Measurements from ENCODE around the gene CXCL10. TPM values are rescaled to one million over a fixed set of nuclear protein-coding genes. Genes with fewer than 3 reads are reported as not detected.
"Not testable (repeated sequence)": the region's sequence is repeated elsewhere in the genome, so short reads cannot be mapped to it uniquely, and the experiment has no call there.

Gene CXCL10
- total RNA-seq, 1 experiment from 2014 or later = not detected

GRCh38 chr4:76028350-76028765 lies 5.1 kb upstream of the CXCL10 start:
- DNase-seq (ENCODE audit: low spot score) = no peak

- no peak for DNase-seq (ENCODE audit: low spot score)
These were observed 768 bp upstream of the CXCL10 start for GRCh38 chr4:76024065-76024464.

DNA sequence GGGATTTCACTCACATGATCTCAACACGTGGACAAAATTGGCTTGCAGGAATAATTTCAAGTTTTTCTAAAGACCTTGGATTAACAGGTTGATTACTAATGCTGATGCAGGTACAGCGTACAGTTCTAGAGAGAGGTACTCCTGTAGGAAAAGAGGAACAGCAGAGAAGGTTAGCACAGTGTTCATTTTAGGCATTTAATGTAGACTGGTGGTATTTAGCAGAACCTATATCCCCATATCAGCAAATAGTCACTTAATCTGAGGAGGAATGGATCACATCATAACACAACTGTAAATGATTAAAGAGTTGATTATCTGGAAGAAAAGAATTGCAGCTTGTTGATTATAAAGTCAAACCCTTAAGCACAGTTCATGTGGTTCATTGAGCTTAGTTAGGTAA lies 620 bp downstream of the CXCL10 start:
- DNase-seq (ENCODE audit: low spot score) = no peak

- no peak for DNase-seq (ENCODE audit: low spot score)
These were observed 1.3 kb downstream of the CXCL10 start for GRCh38 chr4:76022031-76022430.

GRCh38 chr4:76017056-76017686 lies 6.1 kb downstream of the CXCL10 start:
- DNase-seq (ENCODE audit: low spot score) = no peak

DNA sequence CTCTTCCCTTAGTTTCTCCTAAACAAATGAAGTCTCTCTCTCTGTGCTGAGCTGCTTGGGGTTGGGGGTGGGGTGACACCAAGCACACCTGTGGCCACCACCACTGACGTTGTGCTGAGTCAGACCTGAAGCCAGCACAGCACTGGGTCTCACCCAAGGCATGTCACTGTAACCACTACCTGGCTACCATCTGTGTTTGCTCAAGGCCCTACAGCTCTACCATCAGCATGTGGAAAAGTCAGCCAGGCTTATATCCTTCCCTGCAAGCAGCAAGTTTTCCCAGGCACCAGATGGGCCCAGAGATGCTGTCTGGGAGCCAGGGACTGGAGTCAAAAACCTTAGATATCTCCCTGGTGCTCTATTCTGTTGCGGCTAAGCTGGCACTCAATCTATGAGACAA lies 6.9 kb downstream of the CXCL10 start:
- no peak for DNase-seq (ENCODE audit: low spot score)

DNA sequence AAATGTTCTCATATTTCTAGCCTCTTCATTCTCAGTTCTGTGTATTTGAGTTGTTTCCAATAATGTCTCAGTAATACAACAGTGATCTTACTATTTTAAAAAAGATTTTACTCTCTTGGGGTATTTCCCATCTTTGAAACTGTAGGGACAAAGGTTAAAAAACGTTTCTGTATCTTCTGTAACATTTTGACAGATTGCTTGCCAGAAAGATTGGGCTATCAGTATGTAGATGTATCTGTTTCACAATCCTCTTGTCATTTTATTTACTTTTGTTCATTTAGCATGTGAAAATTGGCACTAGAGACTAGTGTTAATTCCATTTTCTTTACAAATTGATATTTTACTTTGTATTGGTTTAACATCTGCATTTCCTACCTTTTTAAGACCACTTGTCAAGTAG lies 9.8 kb downstream of the CXCL10 start:
- DNase-seq (ENCODE audit: low spot score) = no peak

DNA sequence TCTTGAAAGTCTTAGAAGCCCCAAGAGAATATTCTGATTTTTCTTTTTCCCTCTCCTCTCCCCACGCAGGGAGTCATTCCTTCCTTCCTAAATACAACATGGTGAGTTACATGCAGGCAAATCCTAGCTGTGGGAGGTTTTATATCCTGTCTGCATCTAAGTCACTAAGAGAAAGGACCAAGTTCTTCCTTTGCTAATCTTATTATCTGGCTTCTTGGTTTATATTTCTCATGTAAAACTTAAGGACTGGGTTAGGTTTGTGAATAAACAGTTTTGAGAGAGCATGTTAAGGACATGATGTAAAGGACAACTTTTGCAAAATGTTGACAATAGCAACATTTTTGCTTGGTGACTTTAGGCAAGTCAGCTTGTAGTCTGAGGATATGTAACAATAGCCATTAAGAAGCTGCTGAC lies 10.9 kb downstream of the CXCL10 start:
- no peak for DNase-seq (ENCODE audit: low spot score)

DNA sequence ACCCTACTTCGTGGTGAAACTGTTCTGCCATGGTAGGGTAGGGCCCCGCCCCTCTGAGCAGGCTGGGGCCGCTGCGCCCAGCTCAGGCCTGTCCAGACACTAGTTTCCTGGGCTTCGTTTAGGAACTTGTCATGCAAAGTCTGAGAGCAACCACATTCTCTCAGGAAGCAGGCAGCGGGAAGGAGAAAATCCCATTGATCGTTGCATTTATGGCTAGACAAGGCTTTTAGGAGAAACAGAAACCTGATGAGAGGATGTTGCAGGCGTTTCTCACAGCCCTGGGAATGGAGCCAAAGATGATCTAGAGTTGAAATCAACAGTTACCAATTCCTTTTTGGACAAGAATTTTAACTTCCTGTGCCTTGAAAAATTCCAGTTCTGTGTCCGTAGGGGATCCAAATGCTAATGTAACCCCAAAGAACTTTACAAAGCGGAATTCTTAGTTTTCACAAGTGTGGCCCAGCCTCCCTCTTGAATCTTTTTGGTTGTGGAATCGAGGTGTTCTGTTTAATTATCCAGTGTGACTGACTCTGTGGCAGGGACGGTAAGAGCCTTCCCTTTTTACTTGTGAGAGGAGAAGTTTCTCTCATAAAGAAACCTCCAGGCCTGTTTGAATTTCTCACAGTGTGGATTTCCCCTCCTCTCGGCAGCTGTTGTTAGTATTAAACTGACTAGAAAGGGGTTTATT lies 11.5 kb downstream of the CXCL10 start:
- no peak for DNase-seq (ENCODE audit: low spot score)

DNA sequence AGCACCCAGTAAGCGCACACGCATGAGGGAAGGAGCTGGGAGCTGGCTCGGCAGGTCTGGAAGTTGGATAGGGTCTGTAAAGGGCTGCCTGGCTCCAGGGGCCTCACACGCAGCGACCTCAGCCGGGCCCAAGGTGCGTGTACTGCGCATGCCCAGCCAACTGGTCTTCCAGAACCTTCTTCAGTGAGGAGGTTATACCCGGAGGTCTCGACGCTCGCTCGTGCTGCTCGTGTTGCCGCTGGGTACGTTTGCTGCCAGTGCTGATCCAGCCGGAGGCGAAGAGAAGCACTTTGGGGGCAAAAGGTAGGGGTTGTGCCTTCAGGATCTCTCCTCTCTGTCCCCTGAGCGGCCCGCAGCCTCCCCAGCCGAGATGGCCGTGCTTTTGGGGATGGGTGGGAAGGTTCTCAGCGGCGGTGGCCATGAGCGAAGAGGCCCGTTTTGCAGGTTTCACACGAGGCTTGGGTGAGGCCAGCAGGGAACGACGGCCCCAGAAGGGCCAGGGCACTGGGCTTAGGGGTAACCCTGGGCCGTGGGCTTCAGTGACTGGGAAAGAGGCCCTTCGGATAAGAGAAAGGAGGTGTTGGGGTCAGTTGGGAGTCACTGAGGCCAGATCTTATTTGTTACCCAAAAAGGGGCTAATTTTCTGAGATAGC lies 12.2 kb downstream of the CXCL10 start:
- no peak for DNase-seq (ENCODE audit: low spot score)

DNA sequence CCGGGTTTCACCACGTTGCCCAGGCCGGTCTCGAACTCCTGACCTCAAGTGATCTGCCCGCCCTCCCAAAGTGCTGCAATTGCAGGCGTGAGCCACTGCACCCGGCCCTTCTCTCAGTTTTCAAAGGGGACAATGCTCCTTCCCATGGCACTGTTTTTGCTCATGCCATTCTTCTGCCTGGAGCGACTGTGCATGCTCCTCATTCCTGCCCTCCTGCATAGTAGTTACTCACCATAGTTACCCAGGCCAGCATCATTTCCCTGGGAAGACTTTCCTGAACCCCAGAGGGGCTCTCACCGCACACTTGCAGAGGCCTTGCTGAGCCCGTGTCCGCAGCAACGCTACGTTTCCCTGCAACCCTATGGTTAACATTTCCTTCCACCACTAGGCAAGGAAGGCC lies 12.7 kb downstream of the CXCL10 start:
- DNase-seq (ENCODE audit: low spot score) = no peak

- DNase-seq (ENCODE audit: low spot score) = no peak
These were observed 14.0 kb downstream of the CXCL10 start for GRCh38 chr4:76009311-76009710.

DNA sequence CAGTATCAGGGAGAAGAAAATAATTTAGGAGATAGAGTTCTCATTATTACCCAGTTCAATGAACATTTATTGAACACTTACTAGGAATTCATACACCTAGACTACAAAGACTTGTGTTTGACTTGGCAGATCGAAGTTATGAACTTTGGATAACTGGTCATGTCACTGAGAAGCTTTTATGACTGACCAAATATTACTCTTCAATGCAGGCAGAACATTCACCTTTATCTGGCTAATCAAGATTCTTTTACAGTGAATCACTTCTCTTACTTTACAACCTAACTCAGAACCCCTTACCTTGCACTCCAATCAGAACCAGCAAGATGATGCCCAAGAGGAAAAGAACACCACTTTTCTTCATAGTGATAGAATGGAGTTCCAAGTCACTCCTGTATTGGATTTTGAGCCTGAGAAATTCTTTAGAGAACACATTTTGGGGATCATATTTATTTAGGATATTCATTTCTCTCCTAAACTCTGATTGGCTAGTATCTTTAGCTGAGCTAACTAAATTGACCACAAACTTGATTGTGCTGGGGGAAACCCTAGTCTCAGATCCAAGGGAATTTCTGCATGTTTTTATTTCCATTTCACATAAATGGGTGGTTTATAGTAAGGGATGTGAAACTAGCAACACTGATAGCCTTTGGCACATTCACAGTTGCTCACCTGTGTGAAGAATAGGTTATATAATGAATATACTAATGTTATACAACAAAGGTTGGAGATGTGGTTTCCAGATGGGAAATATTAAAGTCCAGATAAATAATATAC lies 16.0 kb downstream of the CXCL10 start, which contains the start of gene CXCL9:
Gene CXCL9, minus strand, starts transcription at position 421 of the 774 bp plus-strand sequence. Its CDS starts 60 bp downstream, at position 361.
- no peak for DNase-seq (ENCODE audit: low spot score)

DNA sequence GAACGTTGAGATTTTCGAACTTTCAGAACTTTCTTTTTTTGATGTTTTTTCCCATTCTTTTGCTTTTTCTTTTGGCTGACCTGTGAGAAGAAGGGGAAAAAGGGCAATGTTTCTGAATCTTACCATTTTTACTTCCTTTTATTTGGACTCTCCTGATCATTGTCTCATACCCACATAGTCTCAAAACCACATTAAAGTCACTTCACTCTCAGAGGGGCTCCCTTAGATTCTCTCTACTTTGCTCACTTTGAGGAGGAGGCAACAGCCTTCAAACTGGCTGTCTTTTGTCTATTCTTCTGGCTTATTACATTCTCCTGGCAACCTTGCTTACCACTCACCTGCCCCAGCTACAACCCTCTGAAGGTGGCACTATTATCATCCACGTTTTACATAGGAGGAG lies 19.7 kb downstream of the CXCL10 start:
- DNase-seq (ENCODE audit: low spot score) = no peak

DNA sequence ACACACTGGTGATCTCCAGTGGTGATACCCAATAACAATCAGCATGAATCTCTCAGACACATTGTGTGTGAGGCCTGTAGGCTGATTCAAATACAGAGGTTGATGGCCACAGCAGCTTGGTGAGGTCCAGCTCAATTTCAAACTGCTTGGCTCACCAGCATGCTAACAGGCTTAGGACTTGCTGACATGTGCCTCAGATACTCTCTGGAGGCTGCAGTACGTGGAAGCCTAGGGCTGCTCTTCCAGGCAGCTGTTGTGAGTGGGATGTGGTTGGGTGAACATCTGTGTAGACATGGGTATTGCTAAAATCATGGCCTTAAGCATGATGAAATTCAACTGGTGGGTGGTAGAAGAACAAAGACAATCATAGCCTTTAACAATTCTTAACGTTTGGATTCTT lies 20.3 kb downstream of the CXCL10 start:
- DNase-seq (ENCODE audit: low spot score) = no peak

DNA sequence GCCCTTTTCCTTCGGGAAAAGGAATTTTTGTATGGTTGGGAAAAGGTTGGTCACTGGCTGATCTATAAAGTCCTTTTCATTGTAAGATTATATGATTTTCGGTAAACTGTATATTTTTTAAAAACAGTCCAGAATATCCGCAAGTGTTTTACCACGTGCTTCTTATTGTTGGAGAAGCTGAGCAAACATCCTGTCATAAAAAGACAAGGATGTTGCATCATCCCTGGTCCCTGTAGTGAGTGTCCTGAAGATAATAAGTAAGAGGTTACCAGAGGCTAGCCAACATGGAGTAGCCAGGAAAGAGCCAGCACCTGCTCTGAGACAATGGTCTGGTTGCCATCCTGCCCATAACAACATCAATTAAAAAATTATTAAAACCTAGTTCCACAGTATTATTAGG lies 21.1 kb downstream of the CXCL10 start:
- peak; percentile 18 for DNase-seq (ENCODE audit: low spot score)

DNA sequence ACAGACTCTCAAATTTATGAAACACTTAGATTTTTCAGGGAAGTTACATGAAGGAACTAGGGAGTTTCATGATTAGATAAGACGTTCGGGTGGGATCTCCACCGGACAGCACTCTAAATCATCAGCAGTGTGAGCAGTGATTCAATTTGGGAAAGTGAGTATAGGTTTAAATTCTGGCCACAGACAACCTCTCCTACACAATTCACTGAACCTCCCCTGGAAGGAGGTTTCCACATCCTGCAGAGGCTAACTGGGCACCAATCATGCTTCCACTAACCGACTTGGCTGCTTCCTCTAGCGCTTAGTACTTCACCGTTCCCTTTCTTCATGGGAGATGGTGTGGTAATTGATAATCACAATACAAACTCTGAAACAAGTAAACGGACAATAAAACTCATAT lies 21.6 kb downstream of the CXCL10 start:
- DNase-seq (ENCODE audit: low spot score) = no peak

GRCh38 chr4:76000279-76000678 lies 23.0 kb downstream of the CXCL10 start:
- DNase-seq (ENCODE audit: low spot score) = no peak

GRCh38 chr4:75998525-75999147 lies 24.7 kb downstream of the CXCL10 start:
- DNase-seq (ENCODE audit: low spot score) = not testable (repeated sequence)

GRCh38 chr4:75997946-75998345 lies 25.4 kb downstream of the CXCL10 start:
- no peak for DNase-seq (ENCODE audit: low spot score)

DNA sequence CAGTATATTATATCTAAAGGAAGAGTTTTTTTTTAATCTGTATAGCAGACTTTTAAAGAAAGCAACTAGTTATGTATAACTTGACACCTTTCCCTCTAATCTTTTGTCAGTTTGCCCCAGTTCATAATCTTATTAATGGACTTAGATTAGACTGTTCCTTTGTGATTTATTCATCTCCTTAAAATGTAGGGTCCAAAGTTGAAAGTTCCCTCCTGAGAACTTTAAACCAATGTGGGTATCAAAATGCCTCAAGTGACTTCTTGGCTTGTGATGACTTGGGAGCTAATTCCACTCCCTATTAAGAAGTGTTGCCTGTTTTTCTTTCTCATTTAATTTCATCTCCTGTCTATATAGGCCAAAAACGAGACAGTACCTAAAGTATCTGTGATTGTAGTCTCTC lies 26.2 kb downstream of the CXCL10 start:
- DNase-seq (ENCODE audit: low spot score) = no peak

DNA sequence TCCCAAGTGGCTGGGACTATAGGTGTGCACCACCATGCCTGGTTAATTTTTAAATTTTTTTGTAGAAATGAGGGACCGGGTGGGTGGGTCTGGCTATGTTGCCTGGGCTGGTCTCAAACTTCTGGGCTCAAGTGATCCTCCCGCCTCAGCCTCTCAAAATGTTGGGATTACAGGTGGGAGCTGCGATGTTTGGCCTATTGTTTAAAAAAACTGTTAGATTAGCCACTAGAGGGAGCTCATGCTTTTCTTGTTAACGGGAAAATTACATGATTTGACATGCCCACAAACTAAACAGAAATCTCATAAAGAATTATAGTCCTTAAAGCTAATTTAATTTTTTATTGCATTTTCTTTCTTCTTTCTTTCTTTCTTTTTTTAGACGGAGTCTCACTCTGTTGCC lies 27.6 kb downstream of the CXCL10 start:
- DNase-seq (ENCODE audit: low spot score) = peak; percentile 31
